GM21526 (cell line): Measurements from ENCODE around the gene ZKSCAN2.

ENCODE experiments used
- ATAC-seq: cut with Tn5 transposase; IDR thresholded peaks from one replicate; pipeline ENCODE4 v1.9.1; 2021; ENCODE audit warnings: moderate library complexity; ENCODE audit not compliant: unreplicated experiment, low FRiP score

The ZKSCAN2 gene

DNA sequence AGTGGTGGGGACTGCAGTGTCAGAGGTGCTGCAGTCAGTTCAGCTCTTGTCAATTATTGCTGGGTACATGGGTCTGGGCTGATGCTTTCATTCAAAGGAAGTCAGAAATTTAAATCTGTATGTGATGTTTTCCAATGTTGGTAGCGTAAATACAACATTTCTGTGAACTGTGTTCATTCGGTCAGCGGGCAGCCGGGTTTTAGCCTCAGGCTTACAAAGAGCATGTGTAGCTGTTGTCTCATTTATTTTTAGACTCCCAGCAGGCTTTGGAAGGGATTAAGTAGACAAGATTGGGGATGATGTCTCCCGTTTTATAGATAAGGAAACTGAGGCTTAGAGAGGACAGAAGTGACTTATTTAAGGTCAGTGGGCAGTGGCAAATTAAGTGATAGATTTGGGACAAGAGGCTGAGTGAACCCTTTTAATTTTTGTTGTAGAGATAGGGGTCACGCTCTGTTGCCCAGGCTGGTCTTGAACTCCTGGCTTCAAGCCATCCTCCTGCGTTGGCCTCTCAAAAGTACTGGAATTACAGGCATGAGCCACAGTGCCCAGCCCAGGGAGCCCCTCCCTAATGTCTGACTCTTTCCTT is 32.8 kb downstream of the ZKSCAN2 start:
- no peak for ATAC-seq

DNA sequence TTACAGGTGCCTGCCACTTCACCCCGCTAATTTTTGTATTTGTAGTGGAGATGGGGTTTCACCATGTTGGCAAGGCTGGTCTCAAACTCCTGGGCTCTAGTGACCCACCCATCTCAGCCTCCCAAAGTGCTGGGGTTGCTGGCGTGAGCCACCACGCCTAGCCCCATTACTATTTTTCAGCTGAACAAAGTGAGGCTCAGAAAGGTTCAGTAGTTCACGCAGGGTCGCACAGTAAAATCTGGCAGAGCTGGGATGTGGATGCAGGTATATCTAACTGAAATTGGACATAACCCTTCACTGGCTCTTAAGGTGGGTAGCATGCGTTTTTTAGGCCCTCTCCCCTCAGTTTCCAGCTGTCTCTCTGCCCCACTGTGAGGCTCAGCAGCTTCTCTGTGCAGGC is 33.7 kb downstream of the ZKSCAN2 start:
- no peak for ATAC-seq

DNA sequence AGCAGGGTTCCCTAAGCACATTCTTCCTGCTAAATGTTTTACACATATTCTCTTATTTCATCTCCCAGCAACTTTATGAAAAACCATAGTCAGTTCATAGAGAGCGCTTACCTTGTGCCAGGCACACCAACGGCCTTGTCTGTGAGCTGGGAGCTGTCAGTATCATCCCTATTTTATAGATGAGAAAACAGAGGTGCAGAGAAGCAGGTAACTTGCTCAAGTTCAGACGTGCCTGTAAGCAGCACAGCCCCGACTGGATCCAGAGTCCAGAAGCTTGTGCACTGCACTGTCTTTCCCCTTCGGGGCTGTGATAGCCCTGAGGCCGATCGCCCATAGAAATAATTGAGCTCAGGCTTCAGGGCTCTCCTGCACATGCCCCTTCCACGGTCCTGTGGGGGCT is 34.7 kb downstream of the ZKSCAN2 start:
- no peak for ATAC-seq

DNA sequence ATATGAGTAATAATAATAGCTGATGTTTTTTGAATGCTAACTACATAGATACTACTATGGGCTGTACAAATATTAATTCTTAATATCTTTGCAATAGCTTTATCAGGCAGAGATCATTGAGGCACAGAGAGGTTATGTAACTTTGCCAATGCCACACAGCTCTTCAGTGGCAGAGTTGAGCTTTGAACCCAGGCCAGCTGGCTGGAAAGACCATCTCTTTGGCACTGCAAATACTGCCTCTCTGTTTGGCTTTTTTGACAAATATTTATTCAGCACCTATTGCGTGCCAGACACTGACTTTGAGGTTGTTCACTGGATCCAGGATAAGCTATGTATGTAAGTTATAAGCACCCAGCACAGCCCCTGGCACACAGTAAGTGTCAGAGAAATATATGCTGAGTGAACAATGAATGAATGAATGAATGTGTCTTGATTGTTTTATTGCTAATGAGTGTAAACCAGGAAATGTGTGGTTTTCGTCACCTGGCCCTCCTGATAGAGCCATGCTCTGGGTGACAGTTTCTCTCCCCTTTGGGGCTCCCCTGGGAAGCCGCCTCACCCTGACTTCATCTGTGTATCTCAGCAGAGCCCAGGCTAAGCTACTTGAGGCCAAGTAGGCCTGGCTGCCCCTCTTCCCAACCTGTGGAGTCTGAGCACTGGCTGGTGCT is 38.4 kb downstream of the ZKSCAN2 start:
- no peak for ATAC-seq

DNA sequence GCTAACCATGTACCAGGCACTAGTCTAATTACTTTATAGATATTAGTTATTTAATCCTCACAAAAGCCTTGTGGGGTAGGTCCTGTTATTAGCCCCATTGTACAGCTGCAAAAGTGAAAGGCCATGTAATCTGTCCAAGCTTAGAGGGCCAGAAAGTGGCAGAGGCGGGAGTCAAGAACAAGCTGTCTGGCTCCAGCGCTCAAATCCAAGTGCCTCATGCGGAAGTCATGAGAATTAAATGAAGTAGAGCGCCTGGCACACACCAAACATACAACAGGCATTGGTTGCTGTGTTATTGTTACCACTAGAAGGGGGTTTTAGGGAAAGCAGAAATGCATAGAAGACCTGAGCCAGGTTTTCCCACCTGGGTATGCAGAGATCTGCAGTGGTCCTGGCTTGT is 39.7 kb downstream of the ZKSCAN2 start:
- ATAC-seq: no peak

DNA sequence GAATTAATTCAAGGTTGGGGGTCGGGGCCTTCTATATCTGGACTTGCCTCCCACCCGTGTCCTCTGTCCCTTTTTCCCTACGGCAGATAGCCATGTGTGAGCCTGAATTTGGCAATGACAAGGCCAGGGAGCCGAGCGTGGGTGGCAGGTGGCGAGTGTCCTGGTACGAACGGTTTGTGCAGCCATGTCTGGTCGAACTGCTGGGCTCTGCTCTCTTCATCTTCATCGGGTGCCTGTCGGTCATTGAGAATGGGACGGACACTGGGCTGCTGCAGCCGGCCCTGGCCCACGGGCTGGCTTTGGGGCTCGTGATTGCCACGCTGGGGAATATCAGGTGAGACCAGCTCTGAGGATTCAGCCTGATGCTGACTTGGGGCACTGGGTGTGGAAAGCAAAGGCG is 40.5 kb downstream of the ZKSCAN2 start:
- no peak for ATAC-seq

DNA sequence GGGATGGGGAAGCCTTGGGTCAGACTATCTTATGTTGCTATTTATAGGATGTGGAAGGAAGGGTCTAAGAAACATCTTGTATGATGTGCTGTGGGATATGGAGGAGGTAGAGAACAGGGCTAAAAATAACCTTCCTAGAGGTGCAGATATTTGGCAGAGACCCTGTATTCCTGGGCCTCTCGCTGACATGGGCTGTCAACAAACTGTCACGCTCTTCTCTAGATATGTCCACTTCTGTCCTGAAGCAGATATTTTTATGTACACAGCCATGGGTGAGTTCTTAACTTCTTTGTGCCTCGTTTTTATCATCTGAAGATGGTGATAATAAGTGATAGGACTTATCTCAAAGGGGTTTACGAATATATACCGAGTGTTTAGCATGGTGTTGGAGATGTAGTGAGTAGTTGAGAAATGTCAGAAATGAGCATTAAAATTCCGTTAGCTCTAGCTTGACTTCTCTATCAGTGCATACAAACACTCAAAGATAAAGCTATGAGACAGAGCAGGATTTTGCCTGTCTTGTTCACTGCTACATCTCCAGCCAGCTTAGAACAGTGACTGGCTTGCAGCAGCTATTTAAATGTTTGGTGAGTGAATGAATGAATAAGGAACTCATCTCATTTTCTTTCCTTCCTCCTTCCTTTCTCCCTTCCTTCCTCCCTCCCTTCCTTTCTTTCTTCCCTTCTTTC is 43.8 kb downstream of the ZKSCAN2 start:
- ATAC-seq: no peak

DNA sequence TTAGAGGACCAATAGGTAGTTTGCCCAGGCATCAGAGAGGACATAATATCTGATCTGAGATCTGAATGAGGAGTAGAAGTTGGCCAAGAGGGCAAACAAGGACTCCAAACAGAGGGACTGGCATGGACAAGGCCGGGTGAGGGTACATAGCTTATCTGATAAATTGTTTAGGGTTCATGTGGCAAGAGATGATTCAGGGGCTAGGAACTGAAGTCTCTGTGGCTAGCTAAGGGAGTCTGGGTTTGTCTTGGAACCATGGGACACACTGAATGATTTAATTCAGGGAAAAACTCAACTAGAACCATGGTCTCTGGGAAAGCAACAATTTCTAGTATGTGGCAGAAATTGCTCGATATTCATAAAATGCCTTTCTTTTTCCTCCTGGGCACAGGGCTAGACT is 45.0 kb downstream of the ZKSCAN2 start:
- no peak for ATAC-seq

DNA sequence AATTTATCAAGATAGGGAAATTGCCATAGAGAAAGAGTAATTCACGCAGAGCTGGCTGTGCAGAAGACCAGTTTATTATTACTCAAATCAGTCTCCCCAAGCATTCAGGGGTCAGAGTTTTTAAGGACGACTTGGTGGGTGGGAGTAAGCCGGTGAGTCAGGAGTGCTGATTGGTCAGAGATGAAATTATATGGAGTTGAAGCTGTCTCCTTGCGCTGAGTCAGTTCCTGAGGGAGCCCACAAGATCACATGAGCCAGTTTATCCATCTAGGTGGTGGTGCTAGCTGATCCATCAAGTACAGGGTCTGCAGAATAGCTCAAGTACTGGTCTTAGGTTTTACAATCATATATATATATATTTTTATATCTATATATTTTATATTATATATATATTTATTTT is 46.9 kb downstream of the ZKSCAN2 start:
- no peak for ATAC-seq

DNA sequence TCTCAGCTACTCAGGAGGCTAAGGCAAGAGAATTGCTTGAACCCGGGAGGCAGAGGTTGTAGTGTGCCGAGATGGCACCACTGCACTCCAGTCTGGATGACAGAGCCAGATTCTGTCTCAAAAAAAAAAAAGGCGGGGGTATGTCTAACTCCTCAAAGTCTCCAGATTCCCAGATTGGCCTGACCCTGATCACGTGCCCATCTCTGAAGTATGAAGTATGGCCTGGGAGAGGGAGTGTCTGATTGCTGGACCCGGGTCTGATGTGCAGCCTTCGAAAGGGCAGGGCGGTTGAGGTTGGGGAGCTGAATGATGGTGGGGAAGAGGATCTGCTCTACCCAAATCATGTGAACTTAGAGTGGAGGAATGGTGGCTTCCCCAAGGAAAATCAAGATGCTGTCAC is 58.2 kb downstream of the ZKSCAN2 start:
- ATAC-seq: no peak

DNA sequence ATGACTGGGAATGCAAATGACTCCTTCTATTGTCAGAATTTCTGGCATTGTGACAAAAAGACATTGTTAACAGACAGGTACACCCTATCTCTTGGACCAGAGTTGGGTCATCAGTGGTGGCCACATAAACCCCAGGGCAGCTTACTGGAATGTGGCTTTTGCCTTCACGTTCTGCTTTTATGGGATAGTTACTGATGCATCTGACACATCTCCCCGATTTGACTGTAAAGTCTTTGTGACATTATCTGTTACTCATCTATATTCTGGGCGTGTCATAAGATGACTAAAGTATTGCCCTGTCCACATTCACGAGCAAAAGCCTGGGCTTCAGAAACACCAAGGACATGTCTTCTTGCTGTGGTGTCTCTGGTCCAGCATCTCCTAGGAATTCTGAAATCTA is 59.6 kb downstream of the ZKSCAN2 start:
- no peak for ATAC-seq

DNA sequence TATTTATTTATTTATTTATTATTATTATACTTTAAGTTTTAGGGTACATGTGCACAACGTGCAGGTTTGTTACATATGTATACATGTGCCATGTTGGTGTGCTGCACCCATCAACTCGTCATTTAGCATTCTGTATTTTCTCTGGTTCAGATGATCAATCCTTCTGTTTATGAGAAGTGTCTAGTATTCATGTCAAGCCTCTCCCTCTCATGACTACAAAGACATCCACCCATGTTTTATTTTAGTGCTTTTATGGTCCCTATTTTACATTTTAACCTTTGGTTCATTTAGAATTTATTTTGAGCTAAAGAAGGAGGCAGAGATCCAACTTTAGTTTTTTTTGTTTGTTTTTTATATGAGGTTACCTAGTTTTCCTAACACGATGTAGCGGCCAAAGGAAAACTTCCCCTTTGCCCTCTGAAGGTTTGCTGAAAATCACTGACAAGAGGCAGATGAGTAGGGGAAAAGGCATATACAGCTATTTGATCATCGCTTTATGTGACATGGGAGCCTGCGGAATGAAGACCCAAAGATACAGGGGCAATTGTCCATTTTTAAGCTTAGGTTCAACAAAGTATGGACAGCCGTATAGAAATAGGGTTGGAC is 63.3 kb downstream of the ZKSCAN2 start:
- ATAC-seq: no peak

DNA sequence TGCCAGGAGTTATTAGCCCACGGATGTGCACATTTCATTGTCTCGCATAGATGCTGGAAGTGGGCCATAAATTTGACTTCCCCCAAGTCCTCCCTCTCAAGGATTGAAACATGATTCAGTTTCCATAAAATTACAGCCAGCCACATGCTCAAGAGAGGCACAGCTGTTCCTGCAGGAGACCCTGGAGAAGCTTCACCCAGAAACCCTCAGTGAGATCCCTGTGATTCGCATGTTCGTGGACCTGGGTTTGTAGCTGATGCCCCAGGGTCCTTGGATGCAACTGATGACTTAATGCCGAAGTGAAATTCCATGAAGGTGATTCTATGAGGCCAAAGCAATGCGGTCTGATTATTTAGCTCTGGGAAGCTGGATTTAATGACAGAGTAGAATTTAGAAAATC is 65.5 kb downstream of the ZKSCAN2 start:
- no peak for ATAC-seq

DNA sequence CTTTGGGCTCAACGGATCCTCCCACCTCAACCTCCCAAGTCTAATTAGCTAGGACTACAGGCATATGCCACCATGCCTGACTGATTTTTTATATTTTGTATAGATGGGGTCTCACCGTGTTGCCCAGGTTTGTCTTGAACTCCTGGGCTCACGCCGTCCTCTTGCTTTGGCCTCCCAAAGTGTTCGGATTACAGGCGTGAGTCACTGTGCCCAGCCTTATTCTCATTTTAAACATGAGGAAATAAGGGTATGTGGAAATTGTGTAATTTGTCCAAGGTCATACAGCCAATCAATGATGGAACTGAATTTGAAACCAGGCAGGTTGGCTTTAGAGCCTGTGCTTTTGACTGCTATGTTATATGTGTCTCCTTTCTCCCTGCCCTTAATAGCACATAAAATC is 68.3 kb downstream of the ZKSCAN2 start:
- ATAC-seq: no peak

DNA sequence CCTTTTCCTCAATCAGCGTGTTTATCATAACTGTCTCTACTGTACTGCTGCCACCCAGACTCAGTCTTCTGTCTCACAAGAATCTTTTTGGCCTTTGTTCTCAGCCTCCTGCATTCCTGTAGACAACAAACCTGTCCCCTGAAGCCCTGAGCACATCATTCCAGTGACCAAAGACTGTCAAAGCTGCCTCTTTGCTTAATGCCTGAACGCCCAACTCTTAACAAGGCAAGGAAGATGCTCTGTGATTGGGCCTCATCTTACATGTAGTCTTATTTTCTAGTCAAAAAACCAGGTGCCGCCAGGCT is 70.2 kb downstream of the ZKSCAN2 start:
- no peak for ATAC-seq
